NT2/D1 (cell line): ENCODE measurements around the gene GNRH2.

Experiments used
- SUZ12 ChIP-seq: IDR thresholded peaks from 2 replicates; pipeline ENCODE4 v1.6.1; 2011; ENCODE audit not compliant: insufficient read length, insufficient read depth; ENCODE audit errors: extremely low read depth
- YY1 ChIP-seq: IDR thresholded peaks from 2 replicates; pipeline ENCODE4 v1.6.1; 2011; ENCODE audit not compliant: insufficient read length, insufficient read depth
- ZNF274 ChIP-seq: IDR thresholded peaks from 2 replicates; pipeline ENCODE4 v1.6.1; 2011; ENCODE audit warnings: mild to moderate bottlenecking, low read depth, low read length

- TF ChIP-seq ZNF274: no peak
- TF ChIP-seq YY1: no peak
- no peak for TF ChIP-seq SUZ12
Observed at GRCh38 chr20:3070725-3071124, 27.3 kb downstream of the GNRH2 start.
